Measurements from ENCODE around the gene CDR2L. TPM values are rescaled to one million over a fixed set of nuclear protein-coding genes. Genes with fewer than 3 reads are reported as not detected.

Gene CDR2L
- total RNA-seq, 4 donors from 2014 or later: 1.3 to 3.6 (median 2.6) TPM

DNA sequence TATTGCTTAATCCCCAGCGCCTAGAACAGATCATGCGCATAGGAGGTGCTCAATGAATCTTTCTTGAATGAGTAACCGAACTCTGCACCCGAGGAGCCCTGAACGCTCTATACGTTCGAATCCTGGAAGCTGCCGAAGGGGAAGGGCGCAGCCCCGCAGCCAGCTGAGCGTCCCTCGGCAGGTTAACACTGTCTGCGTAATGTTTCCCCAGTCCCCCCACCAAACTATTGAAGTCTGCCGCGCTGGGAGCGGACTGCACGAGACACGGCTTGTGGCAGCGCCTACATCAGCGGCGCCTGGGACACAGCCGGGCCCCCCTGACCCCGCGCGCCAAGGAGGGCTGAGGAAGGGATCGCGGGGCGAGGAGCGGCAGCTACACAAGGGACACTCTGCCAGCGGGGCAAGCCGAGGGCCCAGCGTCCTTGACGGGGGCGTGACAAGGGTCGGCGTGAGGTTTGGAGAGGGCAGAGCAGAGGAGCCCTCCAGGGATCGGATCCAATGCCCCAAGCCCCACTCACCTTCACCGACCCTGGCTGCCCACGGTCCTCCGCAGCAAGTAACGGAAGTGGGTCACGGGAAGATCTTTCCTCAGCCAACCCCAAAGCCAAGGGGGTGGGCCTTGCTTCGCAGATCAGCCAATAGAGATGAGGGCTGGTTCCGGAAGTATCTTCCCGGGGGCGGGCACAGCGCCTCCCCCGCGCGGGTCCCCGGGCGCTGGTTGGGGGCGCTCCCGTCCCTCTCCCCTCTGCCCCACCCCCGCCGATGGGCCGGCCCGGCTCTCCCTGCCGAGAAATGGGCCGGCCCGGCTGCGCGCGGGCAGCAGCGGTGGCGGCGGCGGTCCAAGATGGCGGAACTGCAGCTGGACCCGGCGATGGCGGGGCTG lies 59.2 kb downstream of the CDR2L start, which contains the start of the genes ATP5PD and KCTD2:
TSS of gene ATP5PD (minus strand) at position 563 of the 883 bp plus-strand sequence. CDS start 4,319 bp downstream, outside the sequence.
TSS of gene KCTD2 (plus strand) at position 819 of the 883 bp plus-strand sequence. CDS start at position 845, 26 bp downstream.
- Histone ChIP-seq H3K4me1 (peaks cover 26 to 28% of the 10 kb centered on the region in 2 donors), H3K27ac (peak within 1 kb of the TSS; percentile 98 to 100 (median 98)), H3K4me3 (peak within 1 kb of the TSS; percentile 84 to 100 (median 96)), H3K36me3 (peaks cover 0 to 16% of the 10 kb centered on the region in 2 donors), H3K9me3 (no peaks in the 10 kb centered on the region), H3K27me3 (no peaks in the 10 kb centered on the region)
- peak; percentile 99 for ATAC-seq
- intact Hi-C loops (cut with DNase I; ENCODE audit: low total_unique reads): loop anchor here (1.0 kb wide), 1 partner anchor 11 kb away; no protein-coding TSS in a partner anchor
- in situ Hi-C loops (cut with MboI; ENCODE audit: low sequenced_read_pairs in 4 of 4): no loop called here
- peak; percentile 95 to 97 for DNase-seq
- TF ChIP-seq POLR2A (IDR thresholded peaks at IDR 0.05): peak; percentile 96 to 98
- TF ChIP-seq, protein P1, sequence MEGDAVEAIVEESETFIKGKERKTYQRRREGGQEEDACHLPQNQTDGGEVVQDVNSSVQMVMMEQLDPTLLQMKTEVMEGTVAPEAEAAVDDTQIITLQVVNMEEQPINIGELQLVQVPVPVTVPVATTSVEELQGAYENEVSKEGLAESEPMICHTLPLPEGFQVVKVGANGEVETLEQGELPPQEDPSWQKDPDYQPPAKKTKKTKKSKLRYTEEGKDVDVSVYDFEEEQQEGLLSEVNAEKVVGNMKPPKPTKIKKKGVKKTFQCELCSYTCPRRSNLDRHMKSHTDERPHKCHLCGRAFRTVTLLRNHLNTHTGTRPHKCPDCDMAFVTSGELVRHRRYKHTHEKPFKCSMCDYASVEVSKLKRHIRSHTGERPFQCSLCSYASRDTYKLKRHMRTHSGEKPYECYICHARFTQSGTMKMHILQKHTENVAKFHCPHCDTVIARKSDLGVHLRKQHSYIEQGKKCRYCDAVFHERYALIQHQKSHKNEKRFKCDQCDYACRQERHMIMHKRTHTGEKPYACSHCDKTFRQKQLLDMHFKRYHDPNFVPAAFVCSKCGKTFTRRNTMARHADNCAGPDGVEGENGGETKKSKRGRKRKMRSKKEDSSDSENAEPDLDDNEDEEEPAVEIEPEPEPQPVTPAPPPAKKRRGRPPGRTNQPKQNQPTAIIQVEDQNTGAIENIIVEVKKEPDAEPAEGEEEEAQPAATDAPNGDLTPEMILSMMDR (IDR thresholded peaks at IDR 0.05 in 4 of 5, conservative IDR thresholded peaks at IDR 0.05 in 1 of 5): no peak

DNA sequence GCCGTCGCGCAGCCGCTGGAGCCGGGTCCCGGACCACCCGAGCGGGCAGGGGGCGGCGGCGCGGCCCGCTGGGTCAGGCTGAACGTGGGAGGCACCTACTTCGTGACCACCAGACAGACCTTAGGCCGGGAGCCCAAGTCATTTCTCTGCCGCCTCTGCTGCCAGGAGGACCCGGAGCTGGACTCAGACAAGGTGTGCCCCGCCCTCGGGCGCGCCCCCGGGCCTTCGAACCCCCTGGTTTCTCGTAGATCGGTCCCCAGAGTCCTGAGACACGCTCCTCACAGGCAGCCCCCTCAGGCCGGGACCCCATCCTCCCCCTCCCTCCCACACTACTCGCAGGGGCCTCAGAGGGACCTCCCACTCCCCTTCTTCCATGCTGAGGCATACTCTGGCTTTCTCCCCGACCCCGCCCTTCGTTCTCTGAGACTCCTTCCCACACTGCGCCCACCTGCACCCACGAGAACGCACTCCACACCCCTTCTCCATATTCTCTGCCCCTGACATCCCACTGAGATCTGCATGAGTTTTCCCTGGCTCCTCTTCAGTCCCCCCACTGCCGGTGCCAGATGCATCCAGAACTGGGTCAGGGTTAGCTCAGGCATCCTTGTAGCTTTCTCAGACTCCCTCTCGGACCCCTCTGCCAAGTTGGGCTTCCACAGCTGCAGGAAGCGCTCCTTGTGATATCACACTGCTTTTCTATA lies 60.1 kb downstream of the CDR2L start:
- Histone ChIP-seq H3K9me3 (no peaks in the 10 kb centered on the region), H3K4me3 (peak overlapping the region; percentile 72 to 100 (median 96)), H3K27ac (peak overlapping the region; percentile 98 to 100 (median 98)), H3K27me3 (no peaks in the 10 kb centered on the region), H3K36me3 (peaks cover 0 to 14% of the 10 kb centered on the region in 2 donors), H3K4me1 (peaks cover 26 to 28% of the 10 kb centered on the region in 2 donors)
- peak in 1 of 2 donors; percentile 43 for DNase-seq
- in situ Hi-C loops (cut with MboI; ENCODE audit: low sequenced_read_pairs in 4 of 4) (no loop called here), intact Hi-C loops (cut with DNase I; ENCODE audit: low total_unique reads) (loop anchor here (1.0 kb wide), 1 partner anchor 12 kb away; no protein-coding TSS in a partner anchor)
- peak; percentile 9 to 26 for ATAC-seq
- TF ChIP-seq, protein P1 (IDR thresholded peaks at IDR 0.05 in 4 of 5, conservative IDR thresholded peaks at IDR 0.05 in 1 of 5): no peak
- TF ChIP-seq POLR2A (IDR thresholded peaks at IDR 0.05): no peak

DNA sequence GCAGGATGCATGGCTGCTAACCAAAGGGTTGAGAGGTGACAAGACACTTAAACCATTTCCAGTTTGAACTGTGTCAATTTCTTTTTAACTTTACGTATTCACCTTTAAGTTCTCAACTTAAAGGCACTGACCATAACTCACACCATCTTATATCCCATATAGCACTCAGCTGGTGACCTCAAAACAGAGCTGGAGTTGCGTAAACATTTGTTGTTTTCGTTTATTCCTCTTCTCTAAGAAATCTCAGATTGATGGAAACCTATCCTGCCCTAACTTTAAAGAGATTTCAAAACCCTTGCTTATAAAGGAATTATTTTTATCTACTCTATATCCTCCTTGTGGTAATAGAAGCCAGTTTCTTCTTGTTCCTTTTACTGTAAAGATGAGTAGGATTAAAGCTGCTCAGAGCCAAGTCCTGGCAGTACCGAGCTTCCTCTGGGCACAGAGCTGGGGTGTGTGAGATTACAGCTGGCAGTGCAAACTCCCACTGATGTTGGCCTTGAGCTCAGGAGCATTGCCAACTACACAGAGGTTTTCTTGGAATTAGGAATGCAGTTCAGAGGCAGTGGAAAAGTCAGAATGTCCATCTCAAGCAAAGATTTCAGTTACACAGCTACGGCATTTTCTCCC lies 60.9 kb downstream of the CDR2L start:
- Histone ChIP-seq H3K27ac (peak overlapping the region; percentile 98 to 100 (median 98)), H3K4me3 (peak overlapping the region; percentile 72 to 100 (median 96)), H3K4me1 (peaks cover 26 to 28% of the 10 kb centered on the region in 2 donors), H3K27me3 (no peaks in the 10 kb centered on the region), H3K9me3 (no peaks in the 10 kb centered on the region), H3K36me3 (peaks cover 0 to 22% of the 10 kb centered on the region in 2 donors)
- TF ChIP-seq, protein P1 (IDR thresholded peaks at IDR 0.05 in 4 of 5, conservative IDR thresholded peaks at IDR 0.05 in 1 of 5): no peak
- no peak for TF ChIP-seq POLR2A (IDR thresholded peaks at IDR 0.05)
- intact Hi-C loops (cut with DNase I; ENCODE audit: low total_unique reads) (no loop called here), in situ Hi-C loops (cut with MboI; ENCODE audit: low sequenced_read_pairs in 4 of 4) (no loop called here)
- ATAC-seq (no peak), DNase-seq (no peak)

DNA sequence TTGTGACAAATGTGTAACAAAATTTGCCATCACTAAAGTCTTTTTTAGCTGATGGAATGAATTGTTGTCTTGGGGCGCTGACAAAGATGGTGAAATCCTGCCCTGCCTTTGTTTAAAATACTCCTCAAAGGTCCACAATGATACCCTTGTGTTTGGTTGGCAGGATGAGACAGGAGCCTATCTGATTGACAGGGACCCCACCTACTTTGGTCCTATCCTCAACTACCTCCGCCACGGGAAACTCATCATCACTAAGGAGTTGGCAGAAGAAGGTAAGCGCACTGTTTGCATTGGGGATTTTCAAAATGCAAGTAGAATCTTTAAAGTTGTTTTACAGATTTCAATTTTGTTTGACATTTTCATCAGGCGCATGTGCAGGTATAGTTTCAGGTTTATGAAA lies 61.6 kb downstream of the CDR2L start:
- intact Hi-C loops (cut with DNase I; ENCODE audit: low total_unique reads): no loop called here

More for the DNA sequence above, 61.6 kb downstream of the CDR2L start:
- no peak for DNase-seq
- peak overlapping the region in 2 of 4 donors; percentile 98 for H3K27ac ChIP-seq
- no peaks in the 10 kb centered on the region for H3K27me3 ChIP-seq
- TF ChIP-seq, protein P1 (IDR thresholded peaks at IDR 0.05 in 4 of 5, conservative IDR thresholded peaks at IDR 0.05 in 1 of 5): no peak
- TF ChIP-seq POLR2A (IDR thresholded peaks at IDR 0.05): no peak
- in situ Hi-C loops (cut with MboI; ENCODE audit: low sequenced_read_pairs in 4 of 4): no loop called here
- H3K4me1 ChIP-seq: peaks cover 26 to 28% of the 10 kb centered on the region in 2 donors
- no peaks in the 10 kb centered on the region for H3K9me3 ChIP-seq
- H3K36me3 ChIP-seq: peaks cover 0 to 27% of the 10 kb centered on the region in 2 donors
- ATAC-seq: no peak
- no peak overlapping the region for H3K4me3 ChIP-seq

Measured in gastrocnemius medialis (tissue), 4 donors.